Left forelimb (tissue), 1 donor: ENCODE data around the gene GEMIN2.
"Not testable (repeated sequence)": the region's sequence is repeated elsewhere in the genome, so short reads cannot be mapped to it uniquely, and the experiment has no call there.

Experiments used
- DNase-seq: peaks from one replicate; pipeline ENCODE4 v3.0.0-alpha.2; 2018; ENCODE audit warnings: low spot score

The GEMIN2 gene

GRCh38 chr14:39109893-39110715, 4.0 kb upstream of the GEMIN2 start:
- DNase-seq: no peak

- DNase-seq: no peak
Observed at GRCh38 chr14:39113685-39114072, 444 bp upstream of the GEMIN2 start.

- DNase-seq: no peak
Observed at GRCh38 chr14:39122330-39123138, 8.4 kb downstream of the GEMIN2 start.

GRCh38 chr14:39137835-39138234, 23.7 kb downstream of the GEMIN2 start:
- not testable (repeated sequence) for DNase-seq

GRCh38 chr14:39138440-39138839, 24.3 kb downstream of the GEMIN2 start:
- no peak for DNase-seq

- no peak for DNase-seq
Observed at GRCh38 chr14:39140170-39140569, 26.0 kb downstream of the GEMIN2 start.

GRCh38 chr14:39141623-39142022, 27.5 kb downstream of the GEMIN2 start:
- DNase-seq: not testable (repeated sequence)

- DNase-seq: not testable (repeated sequence)
Observed at GRCh38 chr14:39143226-39143625, 29.1 kb downstream of the GEMIN2 start.

GRCh38 chr14:39145266-39145966, 31.3 kb downstream of the GEMIN2 start:
- DNase-seq: no peak

- DNase-seq: no peak
Observed at GRCh38 chr14:39154594-39155189, 40.6 kb downstream of the GEMIN2 start.

GRCh38 chr14:39157491-39157890, 43.4 kb downstream of the GEMIN2 start:
- no peak for DNase-seq

- DNase-seq: no peak
Observed at GRCh38 chr14:39158222-39158858, 44.2 kb downstream of the GEMIN2 start.

GRCh38 chr14:39160494-39160893, 46.4 kb downstream of the GEMIN2 start:
- no peak for DNase-seq

GRCh38 chr14:39167797-39168320, 53.7 kb downstream of the GEMIN2 start:
- DNase-seq: not testable (repeated sequence)

- DNase-seq: no peak
Observed at GRCh38 chr14:39168591-39168990, 54.5 kb downstream of the GEMIN2 start.

GRCh38 chr14:39169541-39169900, 55.4 kb downstream of the GEMIN2 start:
- no peak for DNase-seq

GRCh38 chr14:39173198-39173597, 59.1 kb downstream of the GEMIN2 start:
- DNase-seq: no peak

GRCh38 chr14:39174560-39175444, 60.7 kb downstream of the GEMIN2 start, which contains the start of gene PNN:
Gene PNN, plus strand, starts transcription at chr14:39175254. Its CDS starts 26 bp downstream, at chr14:39175280.
- DNase-seq: peak; percentile 97

- peak; percentile 85 for DNase-seq
Observed at GRCh38 chr14:39175445-39176262, 61.5 kb downstream of the GEMIN2 start.
